Measurements from ENCODE around the gene HDAC4.

GRCh38 chr2:239298116-239298804 is 102.6 kb downstream of the HDAC4 start:
- no peak for TF ChIP-seq CTCF (IDR thresholded peaks at IDR 0.05; ENCODE audit: insufficient read depth, low read length, poor library complexity, severe bottlenecking)
- TF ChIP-seq EZH2phosphoT487 (conservative IDR thresholded peaks at IDR 0.05; ENCODE audit: low read length): no peak
